OCI-LY7 (cell line): ENCODE results near the gene CHD2.

ENCODE experiments used
- EZH2phosphoT487 ChIP-seq: fragments of 200-600 bp; sonication (generic); IDR thresholded peaks from 2 replicates; pipeline ENCODE4 v1.6.1; 2018; ENCODE audit warnings: low read depth, borderline replicate concordance, mild to moderate bottlenecking, mixed run types, antibody characterized with exemption, low read length, moderate library complexity, mixed read lengths
- TF ChIP-seq, protein P1 (sequence below): fragments of 200-600 bp; sonication (generic); conservative IDR thresholded peaks from 2 replicates; pipeline ENCODE4 v1.5.1; 2014; ENCODE audit warnings: mild to moderate bottlenecking, antibody characterized with exemption, low read length, moderate library complexity, mixed read lengths

DNA sequence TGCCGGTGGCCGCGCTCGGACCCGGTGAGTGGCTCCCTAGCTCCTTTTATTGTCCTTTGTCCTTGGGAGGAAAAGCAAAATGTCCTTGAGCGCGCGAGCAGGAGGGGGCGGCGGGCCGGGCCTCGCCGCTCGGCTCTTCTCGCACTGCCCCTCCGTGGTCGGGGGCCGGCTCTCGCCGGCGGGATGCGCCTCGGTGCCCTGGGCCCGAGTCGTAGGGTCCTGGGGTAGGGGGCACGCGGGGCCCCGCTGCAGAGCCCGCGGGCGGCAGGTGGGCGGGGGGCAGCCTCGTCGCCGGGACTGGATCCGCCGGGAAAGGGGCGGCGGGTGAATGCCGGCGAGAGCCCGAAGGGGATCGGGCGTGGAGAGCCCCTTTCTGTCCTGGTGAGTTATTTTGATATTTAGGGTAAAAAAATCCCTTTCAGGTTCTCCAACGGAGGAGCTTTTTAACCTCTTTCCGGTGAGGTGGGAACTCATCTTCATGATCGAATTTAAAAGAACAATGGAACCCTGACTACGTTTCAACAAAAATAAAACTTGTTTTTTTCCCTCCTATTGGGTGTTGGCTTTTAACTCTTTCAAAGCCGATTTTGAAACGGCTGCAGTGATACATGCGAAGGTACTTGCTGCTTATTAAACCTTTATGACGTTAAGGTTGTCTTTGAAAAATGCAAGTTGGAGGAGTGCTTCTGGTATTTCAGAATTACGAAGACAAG, 16.8 kb upstream of the CHD2 start:
- TF ChIP-seq, protein P1, sequence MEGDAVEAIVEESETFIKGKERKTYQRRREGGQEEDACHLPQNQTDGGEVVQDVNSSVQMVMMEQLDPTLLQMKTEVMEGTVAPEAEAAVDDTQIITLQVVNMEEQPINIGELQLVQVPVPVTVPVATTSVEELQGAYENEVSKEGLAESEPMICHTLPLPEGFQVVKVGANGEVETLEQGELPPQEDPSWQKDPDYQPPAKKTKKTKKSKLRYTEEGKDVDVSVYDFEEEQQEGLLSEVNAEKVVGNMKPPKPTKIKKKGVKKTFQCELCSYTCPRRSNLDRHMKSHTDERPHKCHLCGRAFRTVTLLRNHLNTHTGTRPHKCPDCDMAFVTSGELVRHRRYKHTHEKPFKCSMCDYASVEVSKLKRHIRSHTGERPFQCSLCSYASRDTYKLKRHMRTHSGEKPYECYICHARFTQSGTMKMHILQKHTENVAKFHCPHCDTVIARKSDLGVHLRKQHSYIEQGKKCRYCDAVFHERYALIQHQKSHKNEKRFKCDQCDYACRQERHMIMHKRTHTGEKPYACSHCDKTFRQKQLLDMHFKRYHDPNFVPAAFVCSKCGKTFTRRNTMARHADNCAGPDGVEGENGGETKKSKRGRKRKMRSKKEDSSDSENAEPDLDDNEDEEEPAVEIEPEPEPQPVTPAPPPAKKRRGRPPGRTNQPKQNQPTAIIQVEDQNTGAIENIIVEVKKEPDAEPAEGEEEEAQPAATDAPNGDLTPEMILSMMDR: no peak; the same call in 1 of the 2 replicates
- TF ChIP-seq EZH2phosphoT487: no peak
